WERI-Rb-1 (cell line): ENCODE results near the gene TTLL1.
"Not testable (repeated sequence)": the region's sequence is repeated elsewhere in the genome, so short reads cannot be mapped to it uniquely, and the experiment has no call there.

Source experiments
- DNase-seq: peaks from one replicate; pipeline ENCODE4 v3.0.0-alpha.2; 2020
- H3K27ac ChIP-seq: fragments of 250-450 bp; sonication (Bioruptor Pico); 2 replicates; pipeline ENCODE4 v1.5.1; 2020; ENCODE audit warnings: mild to moderate bottlenecking, moderate library complexity
- H3K27me3 ChIP-seq: fragments of 250-450 bp; sonication (Bioruptor Pico); 2 replicates; pipeline ENCODE4 v1.5.1; 2021; ENCODE audit warnings: mild to moderate bottlenecking, low read depth, moderate library complexity; ENCODE audit not compliant: insufficient read depth, severe bottlenecking
- H3K36me3 ChIP-seq: fragments of 250-450 bp; sonication (Bioruptor Pico); 2 replicates; pipeline ENCODE4 v1.5.1; 2020; ENCODE audit warnings: mild to moderate bottlenecking, moderate library complexity
- H3K4me3 ChIP-seq: 2 replicates; pipeline ENCODE4 v1.5.1; 2011; ENCODE audit warnings: low read depth, mild to moderate bottlenecking, control low read depth, low read length
- H3K9me3 ChIP-seq: fragments of 250-450 bp; sonication (Bioruptor Pico); 2 replicates; pipeline ENCODE4 v1.5.1; 2021; ENCODE audit warnings: mild to moderate bottlenecking, moderate library complexity; ENCODE audit not compliant: severe bottlenecking
- CTCF ChIP-seq: IDR thresholded peaks from 2 replicates; pipeline ENCODE4 v1.5.1; 2011; ENCODE audit warnings: low read depth, mild to moderate bottlenecking, control low read depth, inconsistent platforms, low read length

The TTLL1 gene

GRCh38 chr22:43106302-43106701 lies 17.1 kb upstream of the TTLL1 start:
- no peaks in the 10 kb centered on the region for H3K36me3 ChIP-seq
- DNase-seq: no peak
- no peaks in the 10 kb centered on the region for H3K9me3 ChIP-seq
- no peak overlapping the region for H3K27ac ChIP-seq
- H3K4me3 ChIP-seq: no peak overlapping the region
- no peak for TF ChIP-seq CTCF
- peaks cover 8% of the 10 kb centered on the region for H3K27me3 ChIP-seq

GRCh38 chr22:43104950-43105349 lies 15.8 kb upstream of the TTLL1 start:
- H3K27ac ChIP-seq, H3K36me3 ChIP-seq, H3K27me3 ChIP-seq, H3K4me3 ChIP-seq, H3K9me3 ChIP-seq, DNase-seq: not testable (repeated sequence)

GRCh38 chr22:43104056-43104625 lies 14.9 kb upstream of the TTLL1 start:
- H3K27me3 ChIP-seq, DNase-seq, H3K27ac ChIP-seq, H3K9me3 ChIP-seq, H3K36me3 ChIP-seq, H3K4me3 ChIP-seq: not testable (repeated sequence)

GRCh38 chr22:43101306-43101705 lies 12.1 kb upstream of the TTLL1 start:
- H3K27me3 ChIP-seq: no peaks in the 10 kb centered on the region
- H3K27ac ChIP-seq: no peak overlapping the region
- no peaks in the 10 kb centered on the region for H3K36me3 ChIP-seq
- DNase-seq: no peak
- no peak for TF ChIP-seq CTCF
- no peak overlapping the region for H3K4me3 ChIP-seq
- H3K9me3 ChIP-seq: peaks cover 9% of the 10 kb centered on the region

- Histone ChIP-seq H3K9me3 (peaks cover 9% of the 10 kb centered on the region), H3K27me3 (no peaks in the 10 kb centered on the region), H3K4me3 (no peak overlapping the region), H3K27ac (no peak overlapping the region), H3K36me3 (no peaks in the 10 kb centered on the region)
- TF ChIP-seq CTCF: no peak
- no peak for DNase-seq
Measured at GRCh38 chr22:43100225-43100624, 11.0 kb upstream of the TTLL1 start.

- Histone ChIP-seq H3K36me3 (no peaks in the 10 kb centered on the region), H3K9me3 (peaks cover 9% of the 10 kb centered on the region), H3K4me3 (no peak overlapping the region), H3K27me3 (no peaks in the 10 kb centered on the region), H3K27ac (no peak overlapping the region)
- no peak for TF ChIP-seq CTCF
- no peak for DNase-seq
Measured at GRCh38 chr22:43099095-43099494, 9.9 kb upstream of the TTLL1 start.

- H3K27me3 ChIP-seq: no peaks in the 10 kb centered on the region
- H3K9me3 ChIP-seq: peaks cover 9% of the 10 kb centered on the region
- H3K4me3 ChIP-seq: no peak overlapping the region
- H3K27ac ChIP-seq: no peak overlapping the region
- H3K36me3 ChIP-seq: no peaks in the 10 kb centered on the region
- no peak for DNase-seq
- no peak for TF ChIP-seq CTCF
Measured at GRCh38 chr22:43098356-43098755, 9.2 kb upstream of the TTLL1 start.
